Uterus (tissue), 2 donors: ENCODE measurements around the gene ZNF33A.

Experiments
- CTCF ChIP-seq, 4 experiments: fragments of 200-600 bp in 2 of 4; fragments of 450-650 bp in 2 of 4; sonication (generic) in 2 of 4; IDR thresholded peaks; one replicate each; pipeline ENCODE4 v1.5.1; 2016 to 2019; ENCODE audit warnings: antibody characterized with exemption in 4 of 4, mild to moderate bottlenecking in 2 of 4, moderate library complexity in 1 of 4
- POLR2A ChIP-seq, 2 donors: fragments of 450-650 bp; IDR thresholded peaks; one replicate each; pipeline ENCODE4 v1.6.1; 2016; ENCODE audit warnings: antibody characterized with exemption in 2 of 2, mild to moderate bottlenecking in 1 of 2, moderate library complexity in 1 of 2

- TF ChIP-seq CTCF (IDR thresholded peaks at IDR 0.05) (no peak), POLR2A (IDR thresholded peaks at IDR 0.05) (no peak)
These were observed 101.7 kb downstream of the ZNF33A start for GRCh38 chr10:38112159-38112558.
